HepG2 (cell line): ENCODE measurements around the gene C5orf58. TPM values are rescaled to one million over a fixed set of nuclear protein-coding genes. Genes with fewer than 3 reads are reported as not detected.

Experiments
- ATAC-seq: fragments of 200-7000 bp; cut with Tn5 transposase; 3 replicates; pipeline ENCODE4 v1.9.1; 2020; ENCODE audit warnings: mild to moderate bottlenecking, moderate library complexity
- BruUV-seq: library from RNA; stranded (reverse); fragments of 400-500 nt; replicated peaks from 2 replicates; lab custom pipeline; 2021; lab: Mats Ljungman, UMichigan
- CTCF ChIA-PET: fragments of 300-600 bp; formaldehyde crosslinking; extraction: SDS; loops from one replicate; lab custom pipeline; 2021; ENCODE audit warnings: low total read pairs, inconsistent platforms, low intra/inter-chr PET ratio; lab: Yijun Ruan, JAX
- POLR2A ChIA-PET: fragments of 350-600 bp; sonication (Branson Sonifier 250); formaldehyde crosslinking; loops from one replicate; lab custom pipeline; 2020; ENCODE audit warnings: antibody characterized with exemption, inconsistent platforms; lab: Yijun Ruan, JAX
- DNase-seq: peaks from one replicate; pipeline ENCODE4 v3.0.0-alpha.2; 2015; ENCODE audit warnings: low spot score
- FAIRE-seq: peaks from 3 replicates; lab custom pipeline; 2011; peaks lifted over from hg19 to GRCh38; lab: Jason Lieb, UNC
- H2AFZ ChIP-seq: one replicate; pipeline ENCODE4 v1.6.1; 2011; ENCODE audit warnings: low read length, inconsistent platforms
- H3K27ac ChIP-seq: fragments of 300-600 bp; 3 replicates; pipeline ENCODE4 v1.8.0; 2011; ENCODE audit warnings: mixed run types, mild to moderate bottlenecking, mixed read lengths, low read length, inconsistent platforms; ENCODE audit not compliant: insufficient read depth; ENCODE audit errors: extremely low read length
- H3K27me3 ChIP-seq, 2 experiments: fragments of 200-600 bp in 1 of 2; 2 replicates in 1 of 2; 3 replicates in 1 of 2; pipeline versions ENCODE4 v1.6.0 to v1.8.0; 2011; ENCODE audit warnings: low read length in 2 of 2, mild to moderate bottlenecking in 2 of 2, moderate library complexity in 2 of 2, inconsistent platforms in 1 of 2; ENCODE audit not compliant: insufficient read depth in 2 of 2, control insufficient read depth in 1 of 2
- H3K36me3 ChIP-seq, 2 experiments: fragments of 200-600 bp in 1 of 2; replicated peaks in 1 of 2; 2 replicates in 1 of 2; 3 replicates in 1 of 2; pipeline versions ENCODE4 v1.5.1 to v1.8.0; 2011; ENCODE audit warnings: low read length in 2 of 2, inconsistent platforms in 1 of 2; ENCODE audit not compliant: insufficient read depth in 2 of 2, control insufficient read depth in 1 of 2
- H3K4me1 ChIP-seq: 2 replicates; pipeline ENCODE4 v1.5.1; 2012; ENCODE audit warnings: low read length, inconsistent platforms; ENCODE audit not compliant: insufficient read depth
- H3K4me2 ChIP-seq: 2 replicates; pipeline ENCODE4 v1.6.0; 2011; ENCODE audit warnings: low read depth, low read length, inconsistent platforms
- H3K4me3 ChIP-seq, 3 experiments: fragments of 200-600 bp in 1 of 3; sonication (generic), shearing (Covaris generic) in 1 of 3; replicated peaks in 1 of 3; 2 replicates each; pipeline ENCODE4 v1.5.1; 2011 to 2016; ENCODE audit warnings: low read length in 3 of 3, inconsistent platforms in 2 of 3, low read depth in 2 of 3, mild to moderate bottlenecking in 2 of 3, control low read depth in 1 of 3, mixed read lengths in 1 of 3; ENCODE audit not compliant: insufficient read depth in 1 of 3
- H3K79me2 ChIP-seq: one replicate; pipeline ENCODE4 v1.6.1; 2011; ENCODE audit warnings: low read length, inconsistent platforms; ENCODE audit not compliant: insufficient read depth
- H3K9ac ChIP-seq: 2 replicates; pipeline ENCODE4 v1.6.0; 2011; ENCODE audit warnings: mild to moderate bottlenecking, low read depth, low read length, inconsistent platforms; ENCODE audit not compliant: insufficient read depth
- H3K9me3 ChIP-seq: 2 replicates; pipeline ENCODE4 v1.5.1; 2012; ENCODE audit warnings: mild to moderate bottlenecking, low read length
- H4K20me1 ChIP-seq: 2 replicates; pipeline ENCODE4 v1.6.0; 2011; ENCODE audit warnings: inconsistent platforms, mild to moderate bottlenecking, low read length, moderate library complexity; ENCODE audit not compliant: insufficient read depth
- CCAR2 ChIP-seq: fragments of 200-400 bp; formaldehyde crosslinking; optimal IDR thresholded peaks from 2 replicates; pipeline ENCODE3; 2018; ENCODE audit warnings: low read depth, mild to moderate bottlenecking, low read length, moderate library complexity
- ELF3 ChIP-seq: IDR thresholded peaks from 2 replicates; pipeline ENCODE4 v1.6.1; 2016; ENCODE audit warnings: missing genetic modification reagents, missing compliant biosample characterization
- KDM6A ChIP-seq: IDR thresholded peaks from 2 replicates; pipeline ENCODE4 v1.6.1; 2016; ENCODE audit warnings: low read depth
- MEIS2 ChIP-seq: sonication (generic); formaldehyde crosslinking; IDR thresholded peaks from 2 replicates; pipeline ENCODE4 v1.9.0; 2021; ENCODE audit warnings: mild to moderate bottlenecking, missing genetic modification reagents
- RBFOX2 ChIP-seq: fragments of 200-400 bp; formaldehyde crosslinking; IDR thresholded peaks from 2 replicates; pipeline ENCODE4 v1.6.1; 2017; ENCODE audit warnings: low read depth, mild to moderate bottlenecking, low read length
- SNRNP70 ChIP-seq: fragments of 200-400 bp; formaldehyde crosslinking; IDR thresholded peaks from 2 replicates; pipeline ENCODE4 v1.6.1; 2017; ENCODE audit warnings: mild to moderate bottlenecking, low read depth, low read length, moderate library complexity
- TAF15 ChIP-seq: fragments of 200-400 bp; formaldehyde crosslinking; IDR thresholded peaks from one replicate; pipeline ENCODE4 v1.6.1; 2018; ENCODE audit warnings: mild to moderate bottlenecking, low read depth, low read length; ENCODE audit not compliant: poor library complexity, severe bottlenecking
- U2AF1 ChIP-seq: fragments of 200-400 bp; formaldehyde crosslinking; optimal IDR thresholded peaks from 2 replicates; pipeline ENCODE3; 2017; ENCODE audit warnings: mild to moderate bottlenecking, low read depth, low read length
- ZNF430 ChIP-seq: sonication (generic); formaldehyde crosslinking; IDR thresholded peaks from 2 replicates; pipeline ENCODE4 v1.9.0; 2021; ENCODE audit warnings: mild to moderate bottlenecking, missing genetic modification reagents
- ZNF567 ChIP-seq: sonication (generic); formaldehyde crosslinking; IDR thresholded peaks from 2 replicates; pipeline ENCODE4 v1.8.1; 2023; ENCODE audit warnings: mild to moderate bottlenecking, missing genetic modification reagents, borderline replicate concordance
- WGBS: methylation state at CpG from one replicate; pipeline ENCODE4 v1.1.6; 2017; ENCODE audit warnings: low lambda C conversion rate; 5-methylcytosine and 5-hydroxymethylcytosine counted together
- in situ Hi-C: cut with HindIII; loops from 2 replicates; pipeline ENCODE4 v1.10.0; 2017; ENCODE audit warnings: low pct_unique_long_range_greater_than_20kb; ENCODE audit not compliant: extremely low pct_ligation_motif_present
- intact Hi-C: fragments of 100-400 bp; cut with micrococcal nuclease; formaldehyde crosslinking; loops from one replicate; pipeline ENCODE4 v1.10.0; 2022; ENCODE audit not compliant: unreplicated experiment
- polyA plus RNA-seq, 8 experiments: library from polyadenylated mRNA; depleted of rRNA in 3 of 8; stranded (reverse) in 7 of 8; unstranded in 1 of 8; fragments of >200 nt; fragmentation: Illumina TruSeq in 4 of 8; extraction: Trizol in 4 of 8; gene quantifications; 2 replicates each; pipeline versions ENCODE4 v1.2.1 to v1.2.3, GENCODE V29; 2011 to 2016; ENCODE audit warnings: low read depth in 4 of 8, missing spikeins in 1 of 8, mixed read lengths in 1 of 8; ENCODE audit not compliant: insufficient read depth in 1 of 8
- total RNA-seq, 5 experiments: library from RNA; depleted of rRNA; stranded (reverse); fragments of >200 nt; fragmentation: Illumina TruSeq; extraction: Trizol; gene quantifications; 2 replicates each; pipeline ENCODE4 v1.2.3, GENCODE V29; 2016; ENCODE audit warnings: low read depth in 1 of 5
- TF ChIP-seq, protein P1 (sequence below): sonication (generic); formaldehyde crosslinking; IDR thresholded peaks from 2 replicates; pipeline ENCODE4 v1.5.1; 2020; ENCODE audit warnings: missing genetic modification reagents, mild to moderate bottlenecking, borderline replicate concordance
- TF ChIP-seq, protein P2 (sequence below): sonication (generic); formaldehyde crosslinking; IDR thresholded peaks from 2 replicates; pipeline ENCODE4 v1.5.0; 2020; ENCODE audit warnings: mild to moderate bottlenecking, missing genetic modification reagents
- TF ChIP-seq, protein P3 (sequence below): sonication (generic); formaldehyde crosslinking; IDR thresholded peaks from 2 replicates; pipeline ENCODE4 v1.8.1; 2023; ENCODE audit warnings: mild to moderate bottlenecking, missing genetic modification reagents
- TF ChIP-seq, protein P4 (sequence below): IDR thresholded peaks from 2 replicates; pipeline ENCODE4 v1.6.1; 2016; ENCODE audit warnings: missing compliant biosample characterization, missing genetic modification reagents, borderline replicate concordance

C5orf58 gene
- total and polyA plus RNA-seq, 2 of the 13 experiments (the other 11 are each of a cell fraction or from before 2014, with no cell fraction given): not detected

DNA sequence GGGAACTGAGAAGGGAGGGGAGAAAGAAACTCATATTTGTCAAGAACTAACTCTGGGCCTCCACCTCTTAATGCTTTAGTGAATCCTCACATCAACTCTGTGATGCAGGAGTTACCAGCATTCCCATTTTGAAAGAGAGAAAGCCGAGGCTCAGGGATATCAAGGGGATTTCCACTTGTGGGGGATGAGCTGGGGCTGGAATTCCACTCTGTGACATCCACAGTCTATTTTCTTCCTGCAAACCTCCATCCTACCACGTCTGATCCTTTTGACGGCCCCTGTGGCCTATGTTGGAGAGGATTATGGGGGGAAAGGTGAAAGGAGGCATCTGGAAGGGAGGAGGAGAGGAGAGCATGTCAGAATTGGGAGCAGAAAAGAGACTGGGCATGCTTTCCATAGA is 55.8 kb downstream of the C5orf58 start:
- WGBS: 0% methylated on average over 3 of the region's 3 CpGs
- no TSS peak for BruUV-seq
- H2AFZ ChIP-seq: no peak overlapping the region
- no peaks in the 10 kb centered on the region for H3K4me1 ChIP-seq
- FAIRE-seq: no peak
- CTCF ChIA-PET: no interaction called here
- no peak overlapping the region for H3K4me3 ChIP-seq
- ATAC-seq: no peak
- no peak for DNase-seq
- H3K9ac ChIP-seq: no peak overlapping the region
- POLR2A ChIA-PET: no interaction called here
- no peaks in the 10 kb centered on the region for H3K79me2 ChIP-seq
- H3K27ac ChIP-seq: no peak overlapping the region
- in situ Hi-C loops: no loop called here
- no peak overlapping the region for H3K4me2 ChIP-seq
- no peaks in the 10 kb centered on the region for H4K20me1 ChIP-seq
- H3K27me3 ChIP-seq: peaks cover 0 to 5% of the 10 kb centered on the region in 2 experiments; a peak in 2 of 5 replicates
- H3K9me3 ChIP-seq: peaks cover 9% of the 10 kb centered on the region
- intact Hi-C loops: no loop called here
- no peaks in the 10 kb centered on the region for H3K36me3 ChIP-seq
- TF ChIP-seq KDM6A (CRISPR knock-in tag) (no peak), ZNF567 (no peak), ELF3 (no peak), CCAR2 (no peak), U2AF1 (no peak), MEIS2 (no peak), SNRNP70 (no peak), ZNF430 (CRISPR knock-in tag) (no peak), RBFOX2 (no peak), TAF15 (no peak)
- TF ChIP-seq, protein P1, sequence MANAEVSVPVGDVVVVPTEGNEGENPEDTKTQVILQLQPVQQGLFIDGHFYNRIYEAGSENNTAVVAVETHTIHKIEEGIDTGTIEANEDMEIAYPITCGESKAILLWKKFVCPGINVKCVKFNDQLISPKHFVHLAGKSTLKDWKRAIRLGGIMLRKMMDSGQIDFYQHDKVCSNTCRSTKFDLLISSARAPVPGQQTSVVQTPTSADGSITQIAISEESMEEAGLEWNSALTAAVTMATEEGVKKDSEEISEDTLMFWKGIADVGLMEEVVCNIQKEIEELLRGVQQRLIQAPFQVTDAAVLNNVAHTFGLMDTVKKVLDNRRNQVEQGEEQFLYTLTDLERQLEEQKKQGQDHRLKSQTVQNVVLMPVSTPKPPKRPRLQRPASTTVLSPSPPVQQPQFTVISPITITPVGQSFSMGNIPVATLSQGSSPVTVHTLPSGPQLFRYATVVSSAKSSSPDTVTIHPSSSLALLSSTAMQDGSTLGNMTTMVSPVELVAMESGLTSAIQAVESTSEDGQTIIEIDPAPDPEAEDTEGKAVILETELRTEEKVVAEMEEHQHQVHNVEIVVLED (CRISPR knock-in tag): no peak
- TF ChIP-seq, protein P2, sequence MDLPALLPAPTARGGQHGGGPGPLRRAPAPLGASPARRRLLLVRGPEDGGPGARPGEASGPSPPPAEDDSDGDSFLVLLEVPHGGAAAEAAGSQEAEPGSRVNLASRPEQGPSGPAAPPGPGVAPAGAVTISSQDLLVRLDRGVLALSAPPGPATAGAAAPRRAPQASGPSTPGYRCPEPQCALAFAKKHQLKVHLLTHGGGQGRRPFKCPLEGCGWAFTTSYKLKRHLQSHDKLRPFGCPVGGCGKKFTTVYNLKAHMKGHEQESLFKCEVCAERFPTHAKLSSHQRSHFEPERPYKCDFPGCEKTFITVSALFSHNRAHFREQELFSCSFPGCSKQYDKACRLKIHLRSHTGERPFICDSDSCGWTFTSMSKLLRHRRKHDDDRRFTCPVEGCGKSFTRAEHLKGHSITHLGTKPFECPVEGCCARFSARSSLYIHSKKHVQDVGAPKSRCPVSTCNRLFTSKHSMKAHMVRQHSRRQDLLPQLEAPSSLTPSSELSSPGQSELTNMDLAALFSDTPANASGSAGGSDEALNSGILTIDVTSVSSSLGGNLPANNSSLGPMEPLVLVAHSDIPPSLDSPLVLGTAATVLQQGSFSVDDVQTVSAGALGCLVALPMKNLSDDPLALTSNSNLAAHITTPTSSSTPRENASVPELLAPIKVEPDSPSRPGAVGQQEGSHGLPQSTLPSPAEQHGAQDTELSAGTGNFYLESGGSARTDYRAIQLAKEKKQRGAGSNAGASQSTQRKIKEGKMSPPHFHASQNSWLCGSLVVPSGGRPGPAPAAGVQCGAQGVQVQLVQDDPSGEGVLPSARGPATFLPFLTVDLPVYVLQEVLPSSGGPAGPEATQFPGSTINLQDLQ (CRISPR knock-in tag): no peak
- TF ChIP-seq, protein P3, sequence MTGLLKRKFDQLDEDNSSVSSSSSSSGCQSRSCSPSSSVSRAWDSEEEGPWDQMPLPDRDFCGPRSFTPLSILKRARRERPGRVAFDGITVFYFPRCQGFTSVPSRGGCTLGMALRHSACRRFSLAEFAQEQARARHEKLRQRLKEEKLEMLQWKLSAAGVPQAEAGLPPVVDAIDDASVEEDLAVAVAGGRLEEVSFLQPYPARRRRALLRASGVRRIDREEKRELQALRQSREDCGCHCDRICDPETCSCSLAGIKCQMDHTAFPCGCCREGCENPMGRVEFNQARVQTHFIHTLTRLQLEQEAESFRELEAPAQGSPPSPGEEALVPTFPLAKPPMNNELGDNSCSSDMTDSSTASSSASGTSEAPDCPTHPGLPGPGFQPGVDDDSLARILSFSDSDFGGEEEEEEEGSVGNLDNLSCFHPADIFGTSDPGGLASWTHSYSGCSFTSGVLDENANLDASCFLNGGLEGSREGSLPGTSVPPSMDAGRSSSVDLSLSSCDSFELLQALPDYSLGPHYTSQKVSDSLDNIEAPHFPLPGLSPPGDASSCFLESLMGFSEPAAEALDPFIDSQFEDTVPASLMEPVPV: no peak
- TF ChIP-seq, protein P4, sequence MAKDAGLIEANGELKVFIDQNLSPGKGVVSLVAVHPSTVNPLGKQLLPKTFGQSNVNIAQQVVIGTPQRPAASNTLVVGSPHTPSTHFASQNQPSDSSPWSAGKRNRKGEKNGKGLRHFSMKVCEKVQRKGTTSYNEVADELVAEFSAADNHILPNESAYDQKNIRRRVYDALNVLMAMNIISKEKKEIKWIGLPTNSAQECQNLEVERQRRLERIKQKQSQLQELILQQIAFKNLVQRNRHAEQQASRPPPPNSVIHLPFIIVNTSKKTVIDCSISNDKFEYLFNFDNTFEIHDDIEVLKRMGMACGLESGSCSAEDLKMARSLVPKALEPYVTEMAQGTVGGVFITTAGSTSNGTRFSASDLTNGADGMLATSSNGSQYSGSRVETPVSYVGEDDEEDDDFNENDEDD (CRISPR knock-in tag): no peak
